GM06990 (cell line): ENCODE results near the gene TRIM25.

Experiments used
- DNase-seq: peaks from one replicate; pipeline ENCODE4 v3.0.0-alpha.2; 2011; ENCODE audit not compliant: insufficient read length; ENCODE audit errors: extremely low read depth
- H3K27me3 ChIP-seq: replicated peaks from 2 replicates; pipeline ENCODE4 v1.6.0; 2011; ENCODE audit warnings: low read length; ENCODE audit not compliant: control insufficient read depth, insufficient read depth
- H3K36me3 ChIP-seq: 2 replicates; pipeline ENCODE4 v1.5.1; 2011; ENCODE audit warnings: low read length; ENCODE audit not compliant: control insufficient read depth, insufficient read depth
- H3K4me3 ChIP-seq: replicated peaks from 2 replicates; pipeline ENCODE4 v1.5.1; 2011; ENCODE audit warnings: low read depth, mild to moderate bottlenecking, control low read depth, low read length
- TF ChIP-seq, protein P1 (sequence below): IDR thresholded peaks from 2 replicates; pipeline ENCODE4 v1.5.1; 2011; ENCODE audit warnings: low read length, control low read depth, mild to moderate bottlenecking, inconsistent platforms; ENCODE audit not compliant: insufficient read depth, poor library complexity, severe bottlenecking

The TRIM25 gene

DNA sequence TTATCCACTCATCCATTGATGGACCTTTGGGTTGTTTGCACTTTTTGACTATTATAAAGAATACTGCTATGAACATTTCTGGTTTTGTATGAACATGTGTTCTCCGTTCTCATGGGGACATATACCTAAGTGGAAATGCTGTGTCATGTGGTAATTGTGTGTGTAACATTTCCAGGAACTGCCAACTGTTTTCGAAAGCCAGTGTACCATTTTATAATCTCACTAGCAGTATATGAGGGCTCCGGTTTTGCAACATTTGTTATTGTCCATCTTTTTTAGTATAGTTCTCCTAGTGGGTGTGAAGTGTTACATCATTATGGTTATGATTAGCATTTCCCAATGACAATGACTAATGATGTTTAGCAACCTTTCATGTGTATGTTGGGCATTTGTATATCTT is 5.1 kb upstream of the TRIM25 start:
- no peaks in the 10 kb centered on the region for H3K36me3 ChIP-seq
- TF ChIP-seq, protein P1, sequence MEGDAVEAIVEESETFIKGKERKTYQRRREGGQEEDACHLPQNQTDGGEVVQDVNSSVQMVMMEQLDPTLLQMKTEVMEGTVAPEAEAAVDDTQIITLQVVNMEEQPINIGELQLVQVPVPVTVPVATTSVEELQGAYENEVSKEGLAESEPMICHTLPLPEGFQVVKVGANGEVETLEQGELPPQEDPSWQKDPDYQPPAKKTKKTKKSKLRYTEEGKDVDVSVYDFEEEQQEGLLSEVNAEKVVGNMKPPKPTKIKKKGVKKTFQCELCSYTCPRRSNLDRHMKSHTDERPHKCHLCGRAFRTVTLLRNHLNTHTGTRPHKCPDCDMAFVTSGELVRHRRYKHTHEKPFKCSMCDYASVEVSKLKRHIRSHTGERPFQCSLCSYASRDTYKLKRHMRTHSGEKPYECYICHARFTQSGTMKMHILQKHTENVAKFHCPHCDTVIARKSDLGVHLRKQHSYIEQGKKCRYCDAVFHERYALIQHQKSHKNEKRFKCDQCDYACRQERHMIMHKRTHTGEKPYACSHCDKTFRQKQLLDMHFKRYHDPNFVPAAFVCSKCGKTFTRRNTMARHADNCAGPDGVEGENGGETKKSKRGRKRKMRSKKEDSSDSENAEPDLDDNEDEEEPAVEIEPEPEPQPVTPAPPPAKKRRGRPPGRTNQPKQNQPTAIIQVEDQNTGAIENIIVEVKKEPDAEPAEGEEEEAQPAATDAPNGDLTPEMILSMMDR, result no peak
- no peak for DNase-seq
- no peak overlapping the region for H3K4me3 ChIP-seq
- H3K27me3 ChIP-seq, result no peaks in the 10 kb centered on the region

GRCh38 chr17:56917559-56918296 is 3.9 kb upstream of the TRIM25 start:
- TF ChIP-seq, protein P1, result no peak
- DNase-seq, result no peak
- H3K4me3 ChIP-seq, result no peak overlapping the region
- H3K27me3 ChIP-seq, result no peaks in the 10 kb centered on the region
- no peaks in the 10 kb centered on the region for H3K36me3 ChIP-seq

DNA sequence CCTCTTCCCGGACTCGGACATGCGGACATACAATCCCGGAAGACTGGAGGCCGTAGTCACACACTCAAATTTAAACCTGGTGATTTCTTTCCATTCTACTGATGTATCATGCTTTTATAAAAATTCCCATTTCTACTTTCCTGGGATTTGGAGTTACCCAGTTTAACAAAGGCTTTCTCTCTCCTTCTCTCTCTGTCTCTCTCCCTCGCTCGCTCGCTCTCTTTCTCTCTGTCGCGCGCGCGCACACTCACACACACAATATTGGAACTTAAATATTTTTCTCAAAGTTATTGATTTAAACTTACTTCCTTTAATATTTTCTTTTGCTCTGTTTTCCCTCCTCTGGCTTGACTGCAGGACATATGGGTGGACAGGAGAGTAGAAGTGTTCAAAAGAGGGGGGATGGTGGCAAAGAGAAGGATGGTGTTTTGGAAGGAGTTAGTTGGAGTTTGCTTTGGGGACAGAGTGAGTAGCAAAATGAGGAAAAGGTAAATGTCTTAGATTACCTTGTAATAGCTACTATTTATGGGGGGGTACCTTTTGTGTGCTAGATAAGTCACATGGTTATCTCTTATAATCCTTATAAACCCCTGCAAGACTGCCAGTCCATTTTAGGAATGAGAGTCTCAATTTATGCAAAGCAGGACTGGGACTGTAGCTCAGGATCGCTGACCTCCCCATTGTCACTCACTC is 878 bp upstream of the TRIM25 start:
- no peaks in the 10 kb centered on the region for H3K27me3 ChIP-seq
- peak overlapping the region; percentile 96 for H3K4me3 ChIP-seq
- peaks cover 3% of the 10 kb centered on the region; the same call in 1 of the 2 replicates for H3K36me3 ChIP-seq
- TF ChIP-seq, protein P1, result no peak
- no peak for DNase-seq

- peak overlapping the region; percentile 96 for H3K4me3 ChIP-seq
- TF ChIP-seq, protein P1, result no peak
- H3K27me3 ChIP-seq, result no peaks in the 10 kb centered on the region
- no peak for DNase-seq
- H3K36me3 ChIP-seq, result peaks cover 5% of the 10 kb centered on the region
Measured at GRCh38 chr17:56913353-56913866, 439 bp downstream of the TRIM25 start.

GRCh38 chr17:56913000-56913311 is 893 bp downstream of the TRIM25 start:
- Histone ChIP-seq H3K27me3 (no peaks in the 10 kb centered on the region), H3K36me3 (peaks cover 6% of the 10 kb centered on the region), H3K4me3 (peak overlapping the region; percentile 96)
- TF ChIP-seq, protein P1, result no peak
- no peak for DNase-seq
